Astrocyte (in vitro differentiated cells and primary cell): ENCODE data around the gene HLF. TPM values are rescaled to one million over a fixed set of nuclear protein-coding genes. Genes with fewer than 3 reads are reported as not detected.

Source experiments
- DNase-seq: peaks from one replicate; pipeline ENCODE4 v3.0.0-alpha.2; 2010; ENCODE audit warnings: low read depth
- FAIRE-seq: peaks from 2 replicates; lab custom pipeline; 2011; peaks lifted over from hg19 to GRCh38; lab: Jason Lieb, UNC
- H2AFZ ChIP-seq: 2 replicates; pipeline ENCODE4 v1.6.0; 2012; ENCODE audit warnings: low read depth, low read length, inconsistent platforms
- H3K27ac ChIP-seq: 2 replicates; pipeline ENCODE4 v1.5.1; 2011; ENCODE audit warnings: low read depth, low read length, inconsistent platforms
- H3K27me3 ChIP-seq: 2 replicates; pipeline ENCODE4 v1.6.0; 2011; ENCODE audit warnings: low read length, inconsistent platforms; ENCODE audit not compliant: insufficient read depth
- H3K36me3 ChIP-seq: 2 replicates; pipeline ENCODE4 v1.5.1; 2011; ENCODE audit warnings: low read length, inconsistent platforms; ENCODE audit not compliant: insufficient read depth
- H3K4me1 ChIP-seq: 2 replicates; pipeline ENCODE4 v1.5.1; 2011; ENCODE audit warnings: low read length, inconsistent platforms; ENCODE audit not compliant: insufficient read depth
- H3K4me2 ChIP-seq: 2 replicates; pipeline ENCODE4 v1.6.0; 2012; ENCODE audit warnings: low read length, inconsistent platforms
- H3K4me3 ChIP-seq: 2 replicates; pipeline ENCODE4 v1.5.1; 2011; ENCODE audit warnings: low read depth, mild to moderate bottlenecking, low read length, inconsistent platforms; ENCODE audit not compliant: insufficient read depth
- H3K79me2 ChIP-seq: 2 replicates; pipeline ENCODE4 v1.6.0; 2012; ENCODE audit warnings: mild to moderate bottlenecking, low read length, inconsistent platforms; ENCODE audit not compliant: insufficient read depth
- H3K9ac ChIP-seq: 2 replicates; pipeline ENCODE4 v1.6.0; 2012; ENCODE audit warnings: mild to moderate bottlenecking, low read length, inconsistent platforms
- H3K9me3 ChIP-seq: 2 replicates; pipeline ENCODE4 v1.5.1; 2012; ENCODE audit warnings: low read depth, mild to moderate bottlenecking, low read length, inconsistent platforms; ENCODE audit not compliant: insufficient read depth
- H4K20me1 ChIP-seq: 2 replicates; pipeline ENCODE4 v1.6.0; 2012; ENCODE audit warnings: low read length, inconsistent platforms; ENCODE audit not compliant: insufficient read depth
- H3K27ac Mint-ChIP-seq: one replicate; pipeline ENCODE4 v1.8.0; 2021; ENCODE audit warnings: mild to moderate bottlenecking, mixed read lengths; ENCODE audit not compliant: unreplicated experiment
- H3K27me3 Mint-ChIP-seq: one replicate; pipeline ENCODE4 v1.8.0; 2021; ENCODE audit warnings: low read depth, mixed read lengths; ENCODE audit not compliant: unreplicated experiment
- H3K36me3 Mint-ChIP-seq: one replicate; pipeline ENCODE4 v1.8.0; 2021; ENCODE audit warnings: low read depth, mixed read lengths; ENCODE audit not compliant: unreplicated experiment
- H3K4me1 Mint-ChIP-seq: one replicate; pipeline ENCODE4 v1.8.0; 2021; ENCODE audit warnings: low read depth, mixed read lengths; ENCODE audit not compliant: unreplicated experiment
- H3K4me3 Mint-ChIP-seq: one replicate; pipeline ENCODE4 v1.8.0; 2021; ENCODE audit warnings: mild to moderate bottlenecking, moderate library complexity, mixed read lengths; ENCODE audit not compliant: unreplicated experiment
- H3K9me3 Mint-ChIP-seq: one replicate; pipeline ENCODE4 v1.8.0; 2021; ENCODE audit warnings: mild to moderate bottlenecking, mixed read lengths; ENCODE audit not compliant: unreplicated experiment
- EZH2 ChIP-seq: IDR thresholded peaks from 2 replicates; pipeline ENCODE4 v1.6.1; 2012; ENCODE audit warnings: mild to moderate bottlenecking, low read length, inconsistent platforms; ENCODE audit not compliant: insufficient read depth
- total RNA-seq: library from RNA; stranded (reverse); gene quantifications from 2 replicates; pipeline ENCODE4 v1.2.1, GENCODE V29; 2021
- TF ChIP-seq, protein P1 (sequence below): IDR thresholded peaks from 2 replicates; pipeline ENCODE4 v1.5.1; 2011; ENCODE audit warnings: low read depth, mild to moderate bottlenecking, inconsistent platforms, low read length, moderate library complexity; ENCODE audit not compliant: insufficient read depth

Gene HLF
- total RNA-seq, 1 donor from 2014 or later: not detected

DNA sequence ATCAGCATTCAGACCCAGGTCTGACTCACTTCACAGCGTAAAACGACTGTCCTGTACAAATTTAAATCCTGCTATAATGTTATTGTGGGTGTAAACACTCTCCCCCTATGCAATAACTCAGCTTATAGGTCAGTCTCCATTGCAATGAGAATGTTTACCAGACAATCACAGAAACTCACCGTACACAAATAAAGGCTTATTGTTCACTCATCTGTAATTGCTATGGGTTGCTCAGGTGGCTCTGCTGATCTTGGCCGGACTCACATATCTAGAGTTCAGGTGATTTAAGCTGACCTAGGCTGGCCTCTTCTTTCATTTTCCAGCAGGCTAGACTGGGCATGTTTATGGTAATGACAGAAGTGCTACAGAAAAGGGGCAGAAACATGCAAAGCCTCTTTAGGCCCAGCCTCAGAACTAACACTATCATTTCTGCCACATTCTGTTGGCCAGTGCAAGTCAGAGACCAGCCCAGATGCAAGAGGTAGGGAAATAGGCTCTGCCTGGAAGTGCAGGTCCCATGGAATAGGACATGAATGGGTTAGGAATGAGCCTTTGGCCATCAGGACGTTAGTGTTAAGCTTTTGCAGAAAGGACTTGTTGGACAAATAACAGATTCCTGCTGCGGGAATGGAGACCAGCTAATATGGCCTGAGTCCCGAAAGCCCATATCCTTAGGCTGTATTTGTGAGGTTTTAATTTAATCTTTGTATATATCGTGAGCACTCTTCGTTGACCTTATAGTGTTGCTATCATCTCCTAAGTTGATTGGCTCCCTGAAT is 44.0 kb downstream of the HLF start:
- no peak overlapping the region for H3K27ac Mint-ChIP-seq
- Histone ChIP-seq H4K20me1 (no peaks in the 10 kb centered on the region), H3K36me3 (no peaks in the 10 kb centered on the region), H3K27ac (no peak overlapping the region), H3K4me1 (no peaks in the 10 kb centered on the region), H3K4me3 (no peak overlapping the region), H3K9me3 (no peaks in the 10 kb centered on the region), H3K27me3 (no peaks in the 10 kb centered on the region), H3K9ac (no peak overlapping the region), H3K4me2 (no peak overlapping the region), H2AFZ (no peak overlapping the region), H3K79me2 (no peaks in the 10 kb centered on the region)
- H3K27me3 Mint-ChIP-seq: peaks cover 1% of the 10 kb centered on the region
- TF ChIP-seq EZH2: no peak
- TF ChIP-seq, protein P1, sequence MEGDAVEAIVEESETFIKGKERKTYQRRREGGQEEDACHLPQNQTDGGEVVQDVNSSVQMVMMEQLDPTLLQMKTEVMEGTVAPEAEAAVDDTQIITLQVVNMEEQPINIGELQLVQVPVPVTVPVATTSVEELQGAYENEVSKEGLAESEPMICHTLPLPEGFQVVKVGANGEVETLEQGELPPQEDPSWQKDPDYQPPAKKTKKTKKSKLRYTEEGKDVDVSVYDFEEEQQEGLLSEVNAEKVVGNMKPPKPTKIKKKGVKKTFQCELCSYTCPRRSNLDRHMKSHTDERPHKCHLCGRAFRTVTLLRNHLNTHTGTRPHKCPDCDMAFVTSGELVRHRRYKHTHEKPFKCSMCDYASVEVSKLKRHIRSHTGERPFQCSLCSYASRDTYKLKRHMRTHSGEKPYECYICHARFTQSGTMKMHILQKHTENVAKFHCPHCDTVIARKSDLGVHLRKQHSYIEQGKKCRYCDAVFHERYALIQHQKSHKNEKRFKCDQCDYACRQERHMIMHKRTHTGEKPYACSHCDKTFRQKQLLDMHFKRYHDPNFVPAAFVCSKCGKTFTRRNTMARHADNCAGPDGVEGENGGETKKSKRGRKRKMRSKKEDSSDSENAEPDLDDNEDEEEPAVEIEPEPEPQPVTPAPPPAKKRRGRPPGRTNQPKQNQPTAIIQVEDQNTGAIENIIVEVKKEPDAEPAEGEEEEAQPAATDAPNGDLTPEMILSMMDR: no peak
- no peaks in the 10 kb centered on the region for H3K36me3 Mint-ChIP-seq
- H3K4me3 Mint-ChIP-seq: no peak overlapping the region
- DNase-seq: no peak
- FAIRE-seq: no peak
- H3K9me3 Mint-ChIP-seq: peaks cover 4% of the 10 kb centered on the region
- H3K4me1 Mint-ChIP-seq: no peaks in the 10 kb centered on the region

DNA sequence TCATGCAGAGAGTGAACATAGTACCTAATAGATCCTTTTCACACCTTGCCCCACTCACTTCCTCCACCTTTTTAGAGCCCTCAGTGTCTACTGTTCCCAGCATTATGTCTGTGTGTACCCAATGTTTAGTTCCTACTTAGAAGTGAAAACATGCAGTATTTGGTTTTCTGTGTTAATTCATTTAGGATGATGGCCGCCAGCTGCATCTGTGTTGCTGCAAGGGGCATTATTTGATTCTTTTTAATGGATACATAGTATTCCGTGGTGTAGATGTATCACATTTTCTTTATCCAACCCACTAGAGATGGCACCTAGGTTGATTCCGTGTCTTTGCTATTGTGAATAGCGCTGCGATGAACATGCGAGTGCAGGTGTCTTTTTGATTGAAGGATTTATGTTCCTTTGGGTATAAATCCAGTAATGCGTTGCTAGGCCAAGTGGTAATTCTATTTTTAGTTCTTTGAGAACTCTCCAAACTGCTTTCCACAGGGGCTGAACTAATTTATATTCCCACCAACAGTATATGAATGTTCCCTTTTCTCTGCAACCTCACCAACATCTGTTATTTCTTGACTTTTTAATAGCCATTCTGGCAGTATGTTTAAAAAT is 47.1 kb downstream of the HLF start:
- H3K4me3 Mint-ChIP-seq: no peak overlapping the region
- no peaks in the 10 kb centered on the region for H3K79me2 ChIP-seq
- H3K4me1 Mint-ChIP-seq: no peaks in the 10 kb centered on the region
- no peaks in the 10 kb centered on the region for H3K27me3 ChIP-seq
- H3K9ac ChIP-seq: no peak overlapping the region
- no peaks in the 10 kb centered on the region for H3K9me3 ChIP-seq
- no peak overlapping the region for H2AFZ ChIP-seq
- no peaks in the 10 kb centered on the region for H3K36me3 ChIP-seq
- no peaks in the 10 kb centered on the region for H4K20me1 ChIP-seq
- no peak overlapping the region for H3K27ac Mint-ChIP-seq
- DNase-seq (no peak), FAIRE-seq (no peak)
- no peak overlapping the region for H3K27ac ChIP-seq
- peaks cover 4% of the 10 kb centered on the region for H3K9me3 Mint-ChIP-seq
- H3K4me3 ChIP-seq: no peak overlapping the region
- no peaks in the 10 kb centered on the region for H3K4me1 ChIP-seq
- no peak for TF ChIP-seq EZH2
- TF ChIP-seq, protein P1: no peak
- H3K4me2 ChIP-seq: no peak overlapping the region
- peaks cover 7% of the 10 kb centered on the region for H3K27me3 Mint-ChIP-seq
- H3K36me3 Mint-ChIP-seq: no peaks in the 10 kb centered on the region

DNA sequence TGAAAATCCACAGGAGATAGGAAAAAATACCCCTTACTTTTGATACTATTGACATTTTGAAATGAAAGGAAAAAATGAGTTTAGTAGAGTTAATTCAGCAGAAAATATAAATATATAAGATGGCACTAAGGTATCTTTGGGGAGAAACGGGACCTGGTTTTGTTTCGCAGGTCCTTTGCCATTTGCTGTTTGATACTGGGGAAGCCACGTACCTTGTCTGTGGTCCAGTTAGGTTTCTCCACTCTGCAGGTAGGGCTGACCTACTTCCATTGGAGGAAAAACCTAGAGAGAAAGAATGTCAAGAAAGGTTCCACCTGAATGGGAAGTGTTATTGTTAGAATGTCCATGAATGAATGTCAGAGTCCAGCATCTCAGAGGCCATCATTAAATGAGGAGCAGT is 48.1 kb downstream of the HLF start:
- Histone ChIP-seq H3K4me3 (no peak overlapping the region), H3K9me3 (no peaks in the 10 kb centered on the region), H3K4me2 (no peak overlapping the region), H4K20me1 (no peaks in the 10 kb centered on the region), H3K9ac (no peak overlapping the region), H2AFZ (no peak overlapping the region), H3K79me2 (no peaks in the 10 kb centered on the region), H3K4me1 (no peaks in the 10 kb centered on the region), H3K27me3 (no peaks in the 10 kb centered on the region), H3K27ac (no peak overlapping the region), H3K36me3 (no peaks in the 10 kb centered on the region)
- Mint-ChIP-seq H3K27ac (no peak overlapping the region), H3K27me3 (peaks cover 7% of the 10 kb centered on the region), H3K4me1 (no peaks in the 10 kb centered on the region), H3K36me3 (no peaks in the 10 kb centered on the region), H3K9me3 (peaks cover 4% of the 10 kb centered on the region), H3K4me3 (no peak overlapping the region)
- DNase-seq (no peak), FAIRE-seq (no peak)
- TF ChIP-seq, protein P1: no peak
- no peak for TF ChIP-seq EZH2
